ENCODE data around the gene SMIM32.

SMIM32 gene

GRCh38 chr5:136192526-136193321 is at the start of gene SMIM32:
Gene SMIM32 (minus strand): TSS chr5:136193162. CDS start chr5:136192524, 638 bp downstream.
- TF ChIP-seq CTCF (IDR thresholded peaks at IDR 0.05; ENCODE audit: low read length, missing control alignments): no peak
- peak within 1 kb of the TSS; percentile 34 for H3K4me3 ChIP-seq (replicated peaks; ENCODE audit: low read depth, low read length)
- DNase-seq (ENCODE audit: low read depth): peak; percentile 7

GRCh38 chr5:136242611-136243010 is 49.6 kb upstream of the SMIM32 start:
- no peak for DNase-seq (ENCODE audit: low read depth)
- H3K4me3 ChIP-seq (replicated peaks; ENCODE audit: low read depth, low read length): no peak overlapping the region
- no peak for TF ChIP-seq CTCF (IDR thresholded peaks at IDR 0.05; ENCODE audit: low read length, missing control alignments)

- no peak for TF ChIP-seq CTCF (IDR thresholded peaks at IDR 0.05; ENCODE audit: low read length, missing control alignments)
- no peak overlapping the region for H3K4me3 ChIP-seq (replicated peaks; ENCODE audit: low read depth, low read length)
- no peak for DNase-seq (ENCODE audit: low read depth)
These were observed 49.2 kb upstream of the SMIM32 start for GRCh38 chr5:136242136-136242535.

GRCh38 chr5:136240894-136241293 is 47.9 kb upstream of the SMIM32 start:
- TF ChIP-seq CTCF (IDR thresholded peaks at IDR 0.05; ENCODE audit: low read length, missing control alignments): no peak

GRCh38 chr5:136236479-136237083 is 43.6 kb upstream of the SMIM32 start:
- no peak for TF ChIP-seq CTCF (IDR thresholded peaks at IDR 0.05; ENCODE audit: low read length, missing control alignments)
- H3K4me3 ChIP-seq (replicated peaks; ENCODE audit: low read depth, low read length): no peak overlapping the region
- DNase-seq (ENCODE audit: low read depth): no peak

More at GRCh38 chr5:136240894-136241293, 47.9 kb upstream of the SMIM32 start:
- DNase-seq (ENCODE audit: low read depth): no peak
- no peak overlapping the region for H3K4me3 ChIP-seq (replicated peaks; ENCODE audit: low read depth, low read length)

GRCh38 chr5:136235321-136235720 is 42.4 kb upstream of the SMIM32 start:
- no peak for TF ChIP-seq CTCF (IDR thresholded peaks at IDR 0.05; ENCODE audit: low read length, missing control alignments)
- DNase-seq (ENCODE audit: low read depth): no peak
- H3K4me3 ChIP-seq (replicated peaks; ENCODE audit: low read depth, low read length): no peak overlapping the region

Data from fibroblast of pulmonary artery (primary cell).